T-cell (primary cell): ENCODE measurements around the gene ZNF610. TPM values are rescaled to one million over a fixed set of nuclear protein-coding genes. Genes with fewer than 3 reads are reported as not detected.
A peak's percentile ranks its signal among the peaks of the same experiment; 100 is the strongest.

Source experiments
- ATAC-seq, 4 experiments: fragments of 200-7000 bp in 3 of 4; fragments of 150-1000 bp in 1 of 4; cut with Tn5 transposase; replicated peaks in 1 of 4; 1 replicate in 3 of 4; 2 replicates in 1 of 4; pipeline ENCODE4 v1.10.0; 2021; ENCODE audit warnings: moderate library complexity in 3 of 4, mild to moderate bottlenecking in 2 of 4, moderate number of reproducible peaks in 1 of 4
- CTCF ChIA-PET, 2 donors: fragments of 300-600 bp; sonication (Branson Sonifier 250); formaldehyde crosslinking; loops; one replicate each; lab custom pipeline; 2022; ENCODE audit warnings: antibody characterized with exemption in 2 of 2; lab: Charles Lee
- POLR2A ChIA-PET, 2 donors: fragments of 300-600 bp; sonication (Branson Sonifier 250); formaldehyde crosslinking; loops; one replicate each; lab custom pipeline; 2022; ENCODE audit warnings: antibody characterized with exemption in 2 of 2; lab: Charles Lee
- DNase-seq, 35 experiments: peaks; one replicate each; pipeline versions ENCODE4 v3.0.0 to v3.0.0-alpha.2; 2013 to 2023
- H3K27ac ChIP-seq: one replicate; pipeline ENCODE4 v1.5.1; 2013; ENCODE audit warnings: low read length
- H3K27me3 ChIP-seq, 2 experiments: replicated peaks in 1 of 2; 1 replicate in 1 of 2; 2 replicates in 1 of 2; pipeline versions ENCODE4 v1.6.1 to v1.7.0; 2013; ENCODE audit warnings: low read length in 1 of 2, mixed read lengths in 1 of 2; ENCODE audit not compliant: control insufficient read depth in 2 of 2, insufficient read depth in 2 of 2; ENCODE audit errors: extremely low read depth in 1 of 2
- H3K36me3 ChIP-seq, 2 donors: 1 replicate in 1 of 2; 2 replicates in 1 of 2; pipeline versions ENCODE4 v1.6.1 to v1.7.0; 2013; ENCODE audit warnings: low read length in 1 of 2; ENCODE audit not compliant: control insufficient read depth in 2 of 2, insufficient read depth in 1 of 2; ENCODE audit errors: extremely low read depth in 1 of 2
- H3K4me1 ChIP-seq, 2 experiments: 1 replicate in 1 of 2; 2 replicates in 1 of 2; pipeline versions ENCODE4 v1.6.1 to v1.7.0; 2013; ENCODE audit warnings: low read length in 2 of 2, mixed read lengths in 1 of 2; ENCODE audit not compliant: insufficient read depth in 2 of 2, control insufficient read depth in 1 of 2; ENCODE audit errors: extremely low read depth in 1 of 2
- H3K4me3 ChIP-seq, 2 donors: 1 replicate in 1 of 2; 2 replicates in 1 of 2; pipeline versions ENCODE4 v1.5.1 to v1.7.0; 2013; ENCODE audit warnings: mild to moderate bottlenecking in 2 of 2, low read length in 1 of 2, moderate library complexity in 1 of 2; ENCODE audit not compliant: control insufficient read depth in 1 of 2; ENCODE audit errors: extremely low read depth in 1 of 2
- H3K9me3 ChIP-seq: 2 replicates; pipeline ENCODE4 v1.7.0; 2013
- H3K27ac Mint-ChIP-seq, 2 donors: one replicate each; pipeline ENCODE4 v1.8.0; 2020 to 2021; ENCODE audit warnings: mild to moderate bottlenecking in 2 of 2, mixed read lengths in 2 of 2
- H3K27me3 Mint-ChIP-seq, 2 donors: one replicate each; pipeline ENCODE4 v1.8.0; 2021 to 2022; ENCODE audit warnings: mixed read lengths in 2 of 2
- H3K36me3 Mint-ChIP-seq: one replicate; pipeline ENCODE4 v1.8.0; 2021; ENCODE audit warnings: mixed read lengths
- H3K4me1 Mint-ChIP-seq, 3 donors: one replicate each; pipeline ENCODE4 v1.8.0; 2020 to 2022; ENCODE audit warnings: mixed read lengths in 3 of 3, mild to moderate bottlenecking in 1 of 3
- H3K4me3 Mint-ChIP-seq, 3 donors: one replicate each; pipeline ENCODE4 v1.8.0; 2020 to 2022; ENCODE audit warnings: mild to moderate bottlenecking in 3 of 3, mixed read lengths in 3 of 3, moderate library complexity in 3 of 3
- H3K9me3 Mint-ChIP-seq, 3 donors: one replicate each; pipeline ENCODE4 v1.8.0; 2020 to 2022; ENCODE audit warnings: mixed read lengths in 3 of 3
- WGBS: methylation state at CpG from one replicate; pipeline ENCODE4 v1.1.5; 2013; ENCODE audit warnings: missing lambda C conversion rate; ENCODE audit not compliant: insufficient coverage; 5-methylcytosine and 5-hydroxymethylcytosine counted together
- total RNA-seq, 35 experiments: library from RNA in 6 of 35; stranded (reverse) in 6 of 35; fragments of 120-200 nt in 1 of 35; gene quantifications; one replicate each; pipeline versions ENCODE4 v1.2.1 to v1.2.4 and lab custom pipeline; 2013 to 2026

Gene ZNF610
- total RNA-seq, 5 donors from 2014 or later (not counting 1 experiment from before 2014, with no cell fraction given): 0.51 to 5.4 (median 1.3) TPM

DNA sequence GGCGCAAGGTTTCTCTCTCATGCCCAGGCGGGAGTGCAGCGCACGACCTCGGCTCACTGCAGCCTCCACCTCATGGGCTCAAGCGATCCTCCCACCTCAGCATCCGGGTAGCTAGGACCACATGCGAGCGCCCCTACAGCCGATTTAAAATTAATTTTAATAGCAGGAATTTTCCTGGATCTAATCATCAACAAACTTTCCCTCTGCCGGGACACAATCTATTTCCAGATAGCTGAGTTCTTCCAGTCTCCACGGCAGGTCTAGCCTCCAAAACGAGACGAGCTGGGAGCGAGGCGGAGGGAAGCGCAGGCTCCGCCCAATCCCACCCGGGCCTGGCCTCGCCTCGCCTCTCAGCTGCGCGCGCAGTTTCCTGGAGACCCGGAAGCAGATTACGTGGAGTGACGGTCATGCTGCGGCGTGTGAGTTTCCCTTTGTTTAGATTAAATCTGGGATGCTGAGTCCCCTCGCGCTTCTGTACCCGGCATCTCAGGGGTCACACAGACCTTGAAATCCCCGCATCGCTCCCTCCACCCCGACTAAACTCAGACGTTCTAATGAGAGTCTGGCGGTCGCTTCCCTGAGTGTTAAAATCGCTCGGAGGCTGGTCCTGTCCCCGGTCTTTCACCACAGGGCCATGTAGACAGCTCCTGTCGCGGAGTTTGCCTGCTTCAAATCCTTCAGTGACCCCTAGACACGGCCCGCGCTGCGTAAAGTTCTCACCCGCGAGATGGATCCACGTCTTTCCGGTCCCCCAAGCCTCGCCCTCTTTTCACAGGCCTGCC, 33.7 kb downstream of the ZNF610 start, which contains the start of gene ZNF880:
TSS of gene ZNF880 (plus strand) at position 365 of the 782 bp plus-strand sequence. CDS start at position 408, 43 bp downstream.
- Mint-ChIP-seq H3K9me3 (peaks cover 11 to 46% (median 43%) of the 10 kb centered on the region in 3 donors), H3K27ac (peak within 1 kb of the TSS; percentile 94 to 95), H3K27me3 (no peaks in the 10 kb centered on the region), H3K4me3 (peak within 1 kb of the TSS; percentile 91 to 93 (median 93)), H3K36me3 (peaks cover 58% of the 10 kb centered on the region), H3K4me1 (peaks cover 13 to 17% (median 14%) of the 10 kb centered on the region in 3 donors)
- WGBS: 8% methylated on average over 37 of the region's 52 CpGs
- ChIA-PET CTCF (interaction anchor here in 1 of 2 donors (0.7 kb wide), 2 partner anchors 44 to 1608 kb away, joined by 3 read pairs; no protein-coding TSS in a partner anchor), POLR2A (interaction anchor here in 1 of 2 donors (0.7 kb wide), 1 partner anchor 567 kb away, joined by 13 read pairs; no protein-coding TSS in a partner anchor)
- Histone ChIP-seq H3K9me3 (peaks cover 3% of the 10 kb centered on the region), H3K27me3 (no peaks in the 10 kb centered on the region), H3K27ac (peak within 1 kb of the TSS; percentile 100), H3K4me3 (peak within 1 kb of the TSS; percentile 83 to 96), H3K4me1 (peaks cover 2 to 17% of the 10 kb centered on the region in 2 experiments), H3K36me3 (peaks cover 15% of the 10 kb centered on the region in 2 donors)
- DNase-seq: peak; percentile 75 to 94 (median 89)
- peak; percentile 97 to 100 (median 98) for ATAC-seq

DNA sequence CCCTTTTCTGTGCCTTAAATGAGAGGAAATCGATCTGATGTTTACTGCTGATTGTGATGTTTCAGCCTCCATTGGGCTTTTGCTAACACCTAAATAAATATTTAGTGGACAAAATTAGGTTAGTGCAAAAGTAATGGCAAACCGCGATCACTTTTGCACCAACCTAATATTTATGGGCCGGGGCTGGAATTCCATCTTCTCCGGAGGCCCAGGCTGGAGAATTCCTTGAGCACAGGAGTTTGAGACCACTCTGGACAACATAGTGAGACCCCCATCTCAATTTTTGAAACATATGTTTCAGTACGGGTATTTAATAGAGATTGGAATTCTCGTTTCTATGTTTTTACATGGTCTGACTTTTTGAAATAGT, 34.3 kb downstream of the ZNF610 start:
- Histone ChIP-seq H3K4me1 (peaks cover 2 to 17% of the 10 kb centered on the region in 2 experiments), H3K27me3 (no peaks in the 10 kb centered on the region), H3K4me3 (peak overlapping the region; percentile 83 to 96), H3K9me3 (peaks cover 3% of the 10 kb centered on the region), H3K36me3 (peaks cover 16 to 17% of the 10 kb centered on the region in 2 donors), H3K27ac (peak overlapping the region; percentile 100)
- H3K9me3 Mint-ChIP-seq: peaks cover 10 to 47% (median 45%) of the 10 kb centered on the region in 3 donors
- WGBS: 100% methylated on average over 2 of the region's 7 CpGs
- no peak for ATAC-seq
- H3K27ac Mint-ChIP-seq: peak overlapping the region; percentile 94 to 95
- peak overlapping the region; percentile 91 to 93 (median 93) for H3K4me3 Mint-ChIP-seq
- H3K36me3 Mint-ChIP-seq: peaks cover 62% of the 10 kb centered on the region
- no peak for DNase-seq
- CTCF ChIA-PET: no interaction called here
- no peaks in the 10 kb centered on the region for H3K27me3 Mint-ChIP-seq
- POLR2A ChIA-PET: no interaction called here
- H3K4me1 Mint-ChIP-seq: peaks cover 13 to 17% (median 14%) of the 10 kb centered on the region in 3 donors

DNA sequence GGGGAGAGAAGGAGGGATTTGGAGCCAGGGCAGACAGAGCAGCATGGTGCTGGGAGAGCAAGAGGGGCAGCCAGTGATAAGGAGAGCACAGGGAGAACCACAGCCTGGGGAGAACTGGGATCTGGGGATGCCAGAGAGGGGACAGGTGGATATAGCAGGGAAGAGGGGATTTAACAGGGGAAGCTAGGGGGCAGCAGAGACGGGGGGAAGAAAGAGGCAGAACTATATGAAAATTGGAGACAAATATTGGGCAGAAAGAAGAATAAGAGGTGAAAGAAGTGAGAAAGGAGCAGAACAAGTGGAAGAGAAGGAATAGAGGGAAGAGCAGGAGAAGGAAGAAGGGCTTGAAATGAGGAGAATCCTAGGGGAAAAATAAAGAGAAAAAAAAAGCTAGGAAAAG, 55.1 kb downstream of the ZNF610 start:
- DNase-seq: no peak
- Histone ChIP-seq H3K27ac (no peak overlapping the region), H3K4me3 (no peak overlapping the region), H3K27me3 (no peaks in the 10 kb centered on the region), H3K36me3 (peaks cover 0 to 5% of the 10 kb centered on the region in 2 donors), H3K4me1 (no peaks in the 10 kb centered on the region), H3K9me3 (peaks cover 2% of the 10 kb centered on the region)
- H3K9me3 Mint-ChIP-seq: peaks cover 20 to 58% (median 31%) of the 10 kb centered on the region in 3 donors
- CTCF ChIA-PET: no interaction called here
- 75% methylated on average over 1 of the region's 1 CpG for WGBS
- no peak overlapping the region for H3K27ac Mint-ChIP-seq
- no peak for ATAC-seq
- H3K4me3 Mint-ChIP-seq: no peak overlapping the region
- H3K36me3 Mint-ChIP-seq: peaks cover 48% of the 10 kb centered on the region
- H3K4me1 Mint-ChIP-seq: no peaks in the 10 kb centered on the region
- H3K27me3 Mint-ChIP-seq: no peaks in the 10 kb centered on the region
- POLR2A ChIA-PET: no interaction called here

DNA sequence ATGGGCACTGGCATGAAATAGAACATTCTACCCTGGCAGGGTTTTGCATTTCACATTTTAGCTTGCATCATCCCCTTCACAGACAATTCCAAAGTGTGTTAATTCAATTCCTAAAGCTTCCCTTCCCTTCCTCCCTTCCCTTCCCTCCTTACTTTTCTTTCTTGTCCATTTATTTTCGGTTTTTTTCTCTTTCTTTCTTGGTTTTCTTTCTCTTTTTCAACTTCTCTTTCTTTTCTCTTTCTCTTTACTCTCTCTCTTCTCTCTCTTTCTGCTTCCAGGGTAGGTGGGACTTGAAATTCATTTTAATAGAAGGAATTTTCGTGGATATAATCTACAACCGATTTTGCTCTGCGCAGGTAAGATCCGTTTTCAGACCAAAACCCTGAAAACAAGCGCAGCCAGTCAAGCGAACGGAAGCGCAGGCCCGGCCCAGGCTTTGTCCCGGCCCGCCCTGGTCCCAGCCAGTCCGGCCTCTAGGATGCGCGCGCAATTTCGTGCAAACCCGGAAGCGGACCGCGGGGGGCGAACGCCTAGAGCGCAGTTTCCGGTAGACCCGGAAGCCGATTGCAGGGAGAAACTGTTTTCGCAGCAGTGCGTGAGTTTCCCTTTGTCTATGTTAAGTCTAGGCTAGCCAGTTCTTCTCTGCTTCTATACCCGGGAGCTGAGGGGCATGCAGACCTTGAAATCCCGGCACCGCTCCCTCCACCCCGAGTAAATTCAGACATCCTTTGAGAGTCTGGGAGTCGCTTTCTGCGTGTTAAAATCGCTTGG, 61.5 kb downstream of the ZNF610 start, which contains the start of gene ZNF528:
TSS of gene ZNF528 (plus strand) at position 540 of the 771 bp plus-strand sequence. CDS start 4,165 bp downstream, outside the sequence.
- H3K36me3 ChIP-seq: peaks cover 3 to 16% of the 10 kb centered on the region in 2 donors
- Mint-ChIP-seq H3K27me3 (no peaks in the 10 kb centered on the region), H3K9me3 (peaks cover 14 to 50% (median 38%) of the 10 kb centered on the region in 3 donors), H3K27ac (peak within 1 kb of the TSS; percentile 87 to 89), H3K4me1 (peaks cover 21 to 26% (median 22%) of the 10 kb centered on the region in 3 donors), H3K4me3 (peak within 1 kb of the TSS; percentile 88 to 93 (median 88)), H3K36me3 (peaks cover 79% of the 10 kb centered on the region)
- H3K27ac ChIP-seq: peak within 1 kb of the TSS; percentile 77
- ChIA-PET CTCF (no interaction called here), POLR2A (no interaction called here)
- H3K4me3 ChIP-seq: peak within 1 kb of the TSS; percentile 84 to 100
- no peaks in the 10 kb centered on the region for H3K27me3 ChIP-seq
- DNase-seq (peak; percentile 83 to 97 (median 91)), ATAC-seq (peak; percentile 94 to 99 (median 98))
- WGBS: 3% methylated on average over 34 of the region's 36 CpGs
- peaks cover 2% of the 10 kb centered on the region for H3K9me3 ChIP-seq
- H3K4me1 ChIP-seq: peaks cover 11 to 14% of the 10 kb centered on the region in 2 experiments

DNA sequence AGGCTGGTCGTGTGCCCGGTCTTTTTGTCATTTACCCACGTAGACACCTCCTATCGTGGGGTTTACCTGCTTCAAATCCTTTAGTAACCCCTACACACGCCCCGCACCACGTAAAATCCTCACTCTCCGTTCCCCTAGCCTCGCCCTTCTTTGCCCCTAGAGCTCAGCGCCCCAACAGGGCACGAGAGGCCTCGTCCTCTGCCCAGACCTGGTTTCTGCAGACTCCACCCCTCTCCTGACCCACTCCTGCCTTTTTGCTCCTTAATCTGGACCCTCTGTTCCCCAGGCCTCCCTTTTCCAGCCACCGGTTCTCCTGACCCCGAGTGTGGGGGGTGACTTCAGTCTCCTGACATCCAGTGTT, 62.0 kb downstream of the ZNF610 start:
- ChIA-PET POLR2A (no interaction called here), CTCF (no interaction called here)
- peak overlapping the region; percentile 84 to 100 for H3K4me3 ChIP-seq
- H3K4me3 Mint-ChIP-seq: peak overlapping the region; percentile 88 to 93 (median 88)
- peaks cover 78% of the 10 kb centered on the region for H3K36me3 Mint-ChIP-seq
- H3K9me3 Mint-ChIP-seq: peaks cover 13 to 48% (median 37%) of the 10 kb centered on the region in 3 donors
- DNase-seq: peak in 9 of 35 experiments; percentile 0 to 17 (median 4)
- H3K4me1 Mint-ChIP-seq: peaks cover 21 to 26% (median 22%) of the 10 kb centered on the region in 3 donors
- peak overlapping the region; percentile 77 for H3K27ac ChIP-seq
- peaks cover 2% of the 10 kb centered on the region for H3K9me3 ChIP-seq
- no peaks in the 10 kb centered on the region for H3K27me3 Mint-ChIP-seq
- peak in 3 of 4 experiments; percentile 11 to 51 (median 36) for ATAC-seq
- WGBS: 15% methylated on average over 12 of the region's 14 CpGs
- H3K27ac Mint-ChIP-seq: peak overlapping the region; percentile 87 to 89
- peaks cover 11 to 14% of the 10 kb centered on the region in 2 experiments for H3K4me1 ChIP-seq
- no peaks in the 10 kb centered on the region for H3K27me3 ChIP-seq
- H3K36me3 ChIP-seq: peaks cover 4 to 19% of the 10 kb centered on the region in 2 donors

DNA sequence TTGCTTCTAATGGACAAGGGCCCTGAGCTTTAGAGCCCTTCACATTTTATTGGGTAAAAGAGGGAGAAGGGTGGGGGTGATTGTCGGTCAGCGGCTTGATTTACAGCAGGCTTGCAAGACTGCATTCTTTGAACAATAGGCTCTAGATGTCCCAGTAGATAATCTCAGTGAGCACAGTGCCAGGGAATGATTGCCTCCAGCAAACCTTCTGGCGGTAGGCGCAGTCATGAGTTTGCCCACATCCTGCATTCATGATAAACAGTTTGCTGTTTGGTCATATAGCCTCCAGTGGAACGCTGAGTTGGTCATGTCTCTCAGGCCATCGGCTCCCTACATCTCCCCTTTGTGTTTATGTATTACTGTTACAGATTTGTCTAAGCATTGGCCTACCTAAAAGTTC, 74.2 kb downstream of the ZNF610 start:
- H3K4me3 ChIP-seq: peak overlapping the region in 1 of 2 donors; percentile 11
- ChIA-PET CTCF (no interaction called here), POLR2A (no interaction called here)
- Mint-ChIP-seq H3K9me3 (peaks cover 4 to 71% (median 58%) of the 10 kb centered on the region in 3 donors), H3K4me3 (no peak overlapping the region), H3K27me3 (no peaks in the 10 kb centered on the region), H3K27ac (no peak overlapping the region), H3K4me1 (no peaks in the 10 kb centered on the region), H3K36me3 (peaks cover 93% of the 10 kb centered on the region)
- no peaks in the 10 kb centered on the region for H3K27me3 ChIP-seq
- ATAC-seq (no peak), DNase-seq (no peak)
- peaks cover 33 to 56% of the 10 kb centered on the region in 2 donors for H3K36me3 ChIP-seq
- H3K9me3 ChIP-seq: peaks cover 15% of the 10 kb centered on the region
- WGBS: 100% methylated on average over 2 of the region's 6 CpGs
- H3K27ac ChIP-seq: no peak overlapping the region
- H3K4me1 ChIP-seq: no peaks in the 10 kb centered on the region
